Fibroblast of mammary gland (primary cell): ENCODE data around the gene NDUFV1.

ENCODE experiments used
- DNase-seq: peaks from one replicate; pipeline ENCODE4 v3.0.0-alpha.2; 2010; ENCODE audit warnings: low read depth
- H3K4me3 ChIP-seq: 2 replicates; pipeline ENCODE4 v1.5.1; 2011; ENCODE audit warnings: low read depth, mild to moderate bottlenecking, low read length, moderate library complexity; ENCODE audit not compliant: control insufficient read depth
- TF ChIP-seq, protein P1 (sequence below): conservative IDR thresholded peaks from 2 replicates; pipeline ENCODE4 v1.5.1; 2011; ENCODE audit warnings: low read depth, low read length, inconsistent platforms; ENCODE audit not compliant: control insufficient read depth, insufficient read depth

Gene NDUFV1

DNA sequence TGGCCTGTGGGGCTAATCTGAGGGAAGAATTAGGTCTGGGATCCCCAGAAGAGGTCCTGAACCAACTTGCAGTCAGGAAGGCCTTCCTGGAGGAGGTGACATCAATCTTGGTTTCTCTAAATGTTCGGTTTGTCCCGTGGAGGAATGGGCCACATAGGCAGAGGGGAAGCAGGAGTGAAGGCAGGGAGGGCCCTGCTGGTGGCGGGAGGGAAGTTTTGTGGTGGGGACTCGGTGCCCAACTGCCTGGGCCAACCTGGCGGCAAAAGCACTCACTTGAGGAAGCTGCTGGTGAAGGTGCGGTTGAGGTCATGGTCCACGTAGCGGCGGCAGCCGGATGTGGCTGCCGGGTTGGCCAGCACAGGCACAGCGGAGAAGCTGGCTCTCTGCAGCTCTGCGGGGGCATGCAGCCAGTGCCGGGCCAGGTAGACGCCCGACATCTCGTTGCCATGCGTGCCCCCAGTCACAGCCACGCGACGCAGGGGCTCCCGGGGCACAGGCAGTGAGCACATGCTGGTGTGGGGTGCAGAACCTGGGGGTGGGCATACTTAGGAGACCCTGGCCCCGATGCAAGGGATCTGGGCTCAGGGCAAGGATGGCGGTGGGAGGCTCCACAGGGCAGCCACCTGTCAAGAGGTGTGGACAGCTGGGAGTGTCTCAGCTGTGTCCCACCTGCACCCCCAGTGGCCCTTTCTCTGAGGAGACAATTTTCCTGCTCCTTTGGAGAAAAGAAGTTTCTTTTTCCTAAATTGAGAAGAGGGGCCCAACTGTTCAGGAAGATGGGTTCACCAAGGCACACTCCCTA is 40.0 kb downstream of the NDUFV1 start:
- TF ChIP-seq, protein P1, sequence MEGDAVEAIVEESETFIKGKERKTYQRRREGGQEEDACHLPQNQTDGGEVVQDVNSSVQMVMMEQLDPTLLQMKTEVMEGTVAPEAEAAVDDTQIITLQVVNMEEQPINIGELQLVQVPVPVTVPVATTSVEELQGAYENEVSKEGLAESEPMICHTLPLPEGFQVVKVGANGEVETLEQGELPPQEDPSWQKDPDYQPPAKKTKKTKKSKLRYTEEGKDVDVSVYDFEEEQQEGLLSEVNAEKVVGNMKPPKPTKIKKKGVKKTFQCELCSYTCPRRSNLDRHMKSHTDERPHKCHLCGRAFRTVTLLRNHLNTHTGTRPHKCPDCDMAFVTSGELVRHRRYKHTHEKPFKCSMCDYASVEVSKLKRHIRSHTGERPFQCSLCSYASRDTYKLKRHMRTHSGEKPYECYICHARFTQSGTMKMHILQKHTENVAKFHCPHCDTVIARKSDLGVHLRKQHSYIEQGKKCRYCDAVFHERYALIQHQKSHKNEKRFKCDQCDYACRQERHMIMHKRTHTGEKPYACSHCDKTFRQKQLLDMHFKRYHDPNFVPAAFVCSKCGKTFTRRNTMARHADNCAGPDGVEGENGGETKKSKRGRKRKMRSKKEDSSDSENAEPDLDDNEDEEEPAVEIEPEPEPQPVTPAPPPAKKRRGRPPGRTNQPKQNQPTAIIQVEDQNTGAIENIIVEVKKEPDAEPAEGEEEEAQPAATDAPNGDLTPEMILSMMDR, result no peak
- no peak overlapping the region for H3K4me3 ChIP-seq
- no peak for DNase-seq

DNA sequence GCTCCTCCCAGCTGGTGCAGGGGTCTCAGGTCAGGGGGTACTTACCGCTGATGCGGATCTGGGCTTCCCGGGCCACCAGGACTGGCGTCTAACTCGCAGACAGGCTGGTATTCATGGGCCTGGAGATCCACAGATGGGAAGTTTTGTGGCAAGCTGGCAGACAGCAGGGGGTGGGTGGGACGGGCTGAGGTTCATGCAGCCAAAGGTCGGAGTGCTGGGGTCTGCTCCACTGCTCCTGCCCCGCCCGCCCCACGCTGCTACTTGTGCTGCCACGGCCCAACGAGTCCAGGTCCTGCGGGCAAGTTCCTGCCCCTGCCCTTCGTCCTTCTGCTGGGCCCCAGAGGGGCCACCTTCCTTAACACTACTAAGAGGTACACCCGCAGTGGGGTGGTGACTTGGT is 40.7 kb downstream of the NDUFV1 start:
- TF ChIP-seq, protein P1, result no peak
- no peak for DNase-seq
- H3K4me3 ChIP-seq, result no peak overlapping the region

DNA sequence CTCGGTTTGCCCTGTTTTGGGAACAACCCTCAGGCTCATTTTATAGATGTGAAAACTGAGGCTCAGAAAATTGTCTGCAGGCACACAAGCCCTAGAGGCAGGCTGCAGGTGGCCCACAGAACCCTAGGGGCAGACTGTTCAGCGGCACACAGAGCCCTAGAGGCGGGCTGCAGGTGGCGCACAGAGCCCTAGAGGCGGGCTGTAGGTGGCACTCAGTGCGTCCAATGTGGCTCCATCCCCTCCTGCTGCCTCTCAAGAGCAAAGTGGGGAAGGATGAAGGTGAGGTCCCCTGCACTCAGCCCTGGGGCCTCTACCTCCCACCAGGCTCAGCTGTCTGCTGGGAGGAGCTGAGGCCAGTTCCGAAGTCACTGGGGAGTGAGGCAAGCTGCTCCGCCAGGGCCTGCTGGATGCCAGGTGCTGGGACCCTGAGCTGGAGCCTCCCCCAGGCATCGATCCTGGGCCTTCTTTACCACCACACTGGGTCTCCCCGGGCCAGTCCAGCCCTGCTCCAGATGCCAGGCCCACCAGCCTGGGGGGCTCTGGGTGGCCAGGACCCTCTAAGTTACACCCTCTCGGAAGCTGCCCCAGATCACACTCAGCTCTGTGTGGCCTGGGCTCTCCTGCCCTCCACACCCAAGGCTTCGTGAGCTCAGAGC is 41.5 kb downstream of the NDUFV1 start:
- H3K4me3 ChIP-seq, result no peak overlapping the region
- TF ChIP-seq, protein P1, result no peak
- no peak for DNase-seq

DNA sequence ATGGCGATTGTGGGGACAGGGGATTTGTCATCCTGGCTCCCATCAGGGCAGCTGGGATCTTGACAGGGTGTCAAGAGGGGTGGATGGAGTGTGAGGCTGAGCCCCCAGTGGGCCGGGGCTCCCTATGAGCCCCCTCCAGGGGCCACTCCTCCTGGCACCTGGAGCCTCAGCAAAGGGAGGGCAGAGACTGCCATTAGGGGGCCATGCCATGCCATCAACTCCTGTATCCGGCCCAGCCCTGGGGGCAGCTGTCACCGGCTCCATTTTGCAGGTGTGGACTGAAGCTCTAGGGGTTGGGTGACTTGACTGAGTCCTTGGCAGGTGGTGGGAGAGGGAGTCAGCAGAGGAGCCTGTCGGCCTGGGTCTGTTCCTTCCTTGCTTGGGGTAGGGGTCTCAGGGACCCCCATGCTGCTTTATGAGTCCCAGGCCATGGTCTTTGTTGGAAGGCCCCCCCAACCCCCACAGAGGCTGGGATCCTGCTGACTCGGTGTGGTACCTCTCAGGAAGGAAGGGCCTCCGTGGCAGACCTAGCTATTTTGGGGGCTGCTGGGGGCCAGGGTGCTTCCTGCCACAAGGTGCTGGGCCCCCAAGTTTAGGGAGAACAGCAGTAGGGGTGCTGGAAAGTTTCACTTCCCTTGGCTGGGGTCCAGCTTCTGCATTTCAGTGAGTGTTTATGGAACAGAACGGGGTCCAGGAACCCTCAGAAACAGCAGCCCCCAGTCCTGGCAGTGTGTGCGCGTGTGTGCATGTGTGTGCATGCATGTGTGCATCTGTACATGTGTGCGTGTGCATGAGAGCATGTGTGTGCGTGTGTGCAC is 42.3 kb downstream of the NDUFV1 start:
- DNase-seq, result no peak
- TF ChIP-seq, protein P1, result no peak
- H3K4me3 ChIP-seq, result no peak overlapping the region

DNA sequence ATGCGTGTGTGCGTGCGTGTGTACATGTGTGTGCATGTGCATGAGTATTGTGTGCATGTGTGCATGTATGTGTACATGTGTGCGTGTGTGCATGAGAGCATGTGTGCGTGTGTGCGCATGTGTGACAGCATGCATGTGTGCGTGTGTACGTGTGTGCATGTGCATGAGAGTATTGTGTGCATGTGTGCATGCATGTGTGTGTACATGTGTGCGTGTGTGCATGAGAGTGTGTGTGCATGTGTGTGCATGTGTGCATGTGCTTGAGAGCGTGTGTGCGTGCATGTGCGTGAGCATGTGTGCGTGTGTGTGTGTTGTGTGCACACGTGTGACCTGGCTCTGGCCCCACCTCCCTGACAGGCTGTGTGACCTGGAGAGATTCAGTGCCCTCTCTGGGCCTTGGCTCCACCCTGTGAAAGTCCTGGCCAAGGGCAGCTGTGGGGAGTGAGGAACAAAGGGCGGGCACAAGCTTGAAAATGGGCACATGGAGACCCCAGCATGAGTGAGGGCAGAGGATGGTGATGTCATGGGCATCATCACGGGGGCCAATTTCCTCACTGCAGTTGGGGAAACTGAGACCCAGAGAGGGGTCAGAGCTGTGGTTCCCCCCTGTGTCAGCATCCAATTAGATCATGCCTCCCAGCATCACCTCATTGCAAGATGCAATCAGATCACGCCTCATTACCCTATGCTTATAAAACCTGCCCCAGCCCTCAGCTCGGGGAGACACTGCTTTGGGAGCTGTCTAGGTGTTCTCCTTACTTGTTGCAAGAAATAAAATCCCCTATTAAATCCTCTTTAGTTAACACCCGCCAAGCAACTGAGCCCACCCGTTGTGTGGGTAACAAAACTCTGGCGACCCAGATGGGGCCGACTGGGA is 43.1 kb downstream of the NDUFV1 start:
- no peak for DNase-seq
- TF ChIP-seq, protein P1, result no peak
- no peak overlapping the region for H3K4me3 ChIP-seq
